Glutamatergic neuron (in vitro differentiated cells): ENCODE results near the gene ZNF683. TPM values are rescaled to one million over a fixed set of nuclear protein-coding genes. Genes with fewer than 3 reads are reported as not detected.
A peak's percentile ranks its signal among the peaks of the same experiment; 100 is the strongest.

Experiments used
- DNase-seq: peaks from one replicate; pipeline ENCODE4 v3.0.0; 2022
- H3K27ac Mint-ChIP-seq: one replicate; pipeline ENCODE4 v1.8.0; 2020; ENCODE audit warnings: mild to moderate bottlenecking, mixed read lengths, inconsistent platforms; ENCODE audit not compliant: unreplicated experiment
- H3K27me3 Mint-ChIP-seq: one replicate; pipeline ENCODE4 v1.8.0; 2020; ENCODE audit warnings: mild to moderate bottlenecking, moderate library complexity, mixed read lengths, inconsistent platforms; ENCODE audit not compliant: unreplicated experiment
- H3K36me3 Mint-ChIP-seq: one replicate; pipeline ENCODE4 v1.8.0; 2020; ENCODE audit warnings: mild to moderate bottlenecking, mixed read lengths, inconsistent platforms; ENCODE audit not compliant: unreplicated experiment
- H3K4me1 Mint-ChIP-seq: one replicate; pipeline ENCODE4 v1.8.0; 2020; ENCODE audit warnings: mild to moderate bottlenecking, low read depth, mixed read lengths, inconsistent platforms; ENCODE audit not compliant: unreplicated experiment
- H3K4me3 Mint-ChIP-seq: one replicate; pipeline ENCODE4 v1.8.0; 2020; ENCODE audit warnings: mild to moderate bottlenecking, mixed read lengths, inconsistent platforms; ENCODE audit not compliant: unreplicated experiment
- H3K9me3 Mint-ChIP-seq: one replicate; pipeline ENCODE4 v1.8.0; 2020; ENCODE audit warnings: mild to moderate bottlenecking, moderate library complexity, mixed read lengths, inconsistent platforms; ENCODE audit not compliant: unreplicated experiment
- total RNA-seq: library from RNA; stranded (reverse); fragmentation: NEBNext Ultra II Directional; extraction: Animal tissue kit (Norgen Biotek cat#: 25700); gene quantifications from one replicate; pipeline ENCODE4 v1.2.1, GENCODE V29; 2021; ENCODE audit not compliant: unreplicated experiment
- TF ChIP-seq, protein P1 (sequence below): fragments of 200-600 bp; sonication (generic); IDR thresholded peaks from one replicate; pipeline ENCODE4 v1.5.0; 2021; ENCODE audit not compliant: partially characterized antibody, unreplicated experiment

ZNF683 gene
- total RNA-seq, 1 donor from 2014 or later: not detected

DNA sequence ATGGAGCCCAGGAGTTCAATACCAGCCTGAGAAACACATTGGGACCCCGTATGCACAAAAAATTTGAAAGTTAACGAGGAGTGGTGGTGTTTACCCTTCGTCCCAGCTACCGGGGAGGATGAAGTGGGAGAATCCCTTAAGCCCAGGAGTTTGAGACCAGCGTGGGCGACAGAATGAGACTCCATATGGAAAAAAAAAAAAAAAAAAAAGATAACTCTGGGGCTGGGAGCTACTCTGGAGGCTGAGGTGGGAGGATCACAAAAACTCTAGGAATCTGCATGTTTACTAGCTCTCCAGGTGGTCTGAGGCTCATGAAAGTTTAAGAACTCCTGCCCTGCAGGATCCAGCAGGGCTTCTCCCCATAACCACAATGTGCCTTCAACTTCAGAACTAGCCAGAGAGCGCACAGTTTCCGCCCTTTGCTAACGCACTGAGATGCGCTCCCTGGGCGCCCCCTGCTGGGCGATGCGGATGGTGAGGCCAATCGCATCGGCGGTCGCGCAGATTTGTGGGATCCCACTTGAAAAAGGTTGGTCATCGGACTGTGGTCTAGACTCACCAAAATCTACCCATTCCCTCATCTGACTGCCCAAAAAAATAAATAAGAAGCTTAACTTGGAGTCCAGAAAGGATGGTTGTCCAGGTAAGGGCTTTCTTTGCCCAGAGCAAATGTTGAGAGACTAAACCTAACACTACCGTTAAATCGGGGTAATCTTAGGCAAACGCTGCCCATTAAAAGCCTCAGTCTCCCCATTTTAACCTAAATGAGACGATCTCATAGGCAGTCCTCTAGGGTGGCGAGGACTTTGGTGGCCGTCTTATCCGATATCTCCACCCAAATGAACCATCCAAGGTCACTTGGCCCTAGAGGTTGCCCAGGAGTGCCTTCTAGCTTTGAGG lies 8.8 kb downstream of the ZNF683 start:
- Mint-ChIP-seq H3K4me1 (peaks cover 7% of the 10 kb centered on the region), H3K4me3 (no peak overlapping the region), H3K9me3 (peaks cover 3% of the 10 kb centered on the region), H3K27me3 (peaks cover 16% of the 10 kb centered on the region), H3K36me3 (no peaks in the 10 kb centered on the region), H3K27ac (no peak overlapping the region)
- TF ChIP-seq, protein P1, sequence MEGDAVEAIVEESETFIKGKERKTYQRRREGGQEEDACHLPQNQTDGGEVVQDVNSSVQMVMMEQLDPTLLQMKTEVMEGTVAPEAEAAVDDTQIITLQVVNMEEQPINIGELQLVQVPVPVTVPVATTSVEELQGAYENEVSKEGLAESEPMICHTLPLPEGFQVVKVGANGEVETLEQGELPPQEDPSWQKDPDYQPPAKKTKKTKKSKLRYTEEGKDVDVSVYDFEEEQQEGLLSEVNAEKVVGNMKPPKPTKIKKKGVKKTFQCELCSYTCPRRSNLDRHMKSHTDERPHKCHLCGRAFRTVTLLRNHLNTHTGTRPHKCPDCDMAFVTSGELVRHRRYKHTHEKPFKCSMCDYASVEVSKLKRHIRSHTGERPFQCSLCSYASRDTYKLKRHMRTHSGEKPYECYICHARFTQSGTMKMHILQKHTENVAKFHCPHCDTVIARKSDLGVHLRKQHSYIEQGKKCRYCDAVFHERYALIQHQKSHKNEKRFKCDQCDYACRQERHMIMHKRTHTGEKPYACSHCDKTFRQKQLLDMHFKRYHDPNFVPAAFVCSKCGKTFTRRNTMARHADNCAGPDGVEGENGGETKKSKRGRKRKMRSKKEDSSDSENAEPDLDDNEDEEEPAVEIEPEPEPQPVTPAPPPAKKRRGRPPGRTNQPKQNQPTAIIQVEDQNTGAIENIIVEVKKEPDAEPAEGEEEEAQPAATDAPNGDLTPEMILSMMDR: peak; percentile 97
- peak; percentile 91 for DNase-seq

DNA sequence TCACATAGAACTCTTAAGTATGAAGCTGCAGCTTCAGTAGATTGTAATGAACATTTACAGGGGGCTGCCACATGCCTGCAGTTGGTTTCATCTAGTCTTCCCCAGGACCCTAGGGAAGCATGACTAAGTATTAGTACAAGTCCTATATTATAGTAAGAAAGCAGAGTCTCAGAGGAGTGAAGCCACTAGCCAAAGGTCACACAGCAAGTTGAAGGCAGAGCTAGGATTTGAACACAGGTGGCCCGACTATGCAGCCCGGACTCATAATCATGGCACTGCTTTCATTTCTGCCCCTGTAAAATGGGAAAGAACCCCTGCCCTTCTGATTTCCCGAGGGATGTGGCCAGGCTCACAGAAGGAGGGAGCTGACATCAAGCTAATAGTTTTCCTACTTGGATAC lies 10.2 kb downstream of the ZNF683 start:
- H3K4me3 Mint-ChIP-seq: no peak overlapping the region
- H3K36me3 Mint-ChIP-seq: no peaks in the 10 kb centered on the region
- H3K27me3 Mint-ChIP-seq: peaks cover 17% of the 10 kb centered on the region
- no peak overlapping the region for H3K27ac Mint-ChIP-seq
- TF ChIP-seq, protein P1: no peak
- DNase-seq: no peak
- peaks cover 7% of the 10 kb centered on the region for H3K4me1 Mint-ChIP-seq
- H3K9me3 Mint-ChIP-seq: peaks cover 3% of the 10 kb centered on the region

DNA sequence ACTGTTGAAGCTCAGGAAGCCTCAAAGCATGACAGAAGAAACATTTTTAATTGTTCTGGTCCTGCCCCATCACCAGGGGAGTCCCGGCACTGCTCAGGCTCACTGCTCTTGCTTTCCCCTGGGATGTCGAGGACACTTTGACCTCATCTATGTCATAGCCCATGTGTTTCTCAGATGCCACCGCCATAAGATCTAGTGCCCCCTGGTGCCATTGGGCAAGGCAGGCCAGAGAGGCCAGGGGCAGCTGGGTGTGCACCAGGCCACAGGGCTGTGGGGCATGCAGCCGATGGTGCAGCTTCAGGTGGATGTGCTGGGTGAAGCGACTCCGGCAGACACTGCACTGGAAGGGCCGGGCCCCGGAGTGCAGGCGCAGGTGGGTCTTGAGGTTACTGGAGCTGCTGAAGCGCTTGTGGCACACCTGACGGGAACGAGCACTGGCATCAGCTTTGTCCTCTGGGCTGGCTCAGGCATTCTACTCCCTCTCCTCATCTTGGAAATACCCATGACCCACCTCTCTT lies 10.9 kb downstream of the ZNF683 start:
- peaks cover 3% of the 10 kb centered on the region for H3K9me3 Mint-ChIP-seq
- H3K36me3 Mint-ChIP-seq: no peaks in the 10 kb centered on the region
- H3K27ac Mint-ChIP-seq: no peak overlapping the region
- no peak for DNase-seq
- H3K4me3 Mint-ChIP-seq: no peak overlapping the region
- peaks cover 7% of the 10 kb centered on the region for H3K4me1 Mint-ChIP-seq
- peaks cover 17% of the 10 kb centered on the region for H3K27me3 Mint-ChIP-seq
- TF ChIP-seq, protein P1: no peak

DNA sequence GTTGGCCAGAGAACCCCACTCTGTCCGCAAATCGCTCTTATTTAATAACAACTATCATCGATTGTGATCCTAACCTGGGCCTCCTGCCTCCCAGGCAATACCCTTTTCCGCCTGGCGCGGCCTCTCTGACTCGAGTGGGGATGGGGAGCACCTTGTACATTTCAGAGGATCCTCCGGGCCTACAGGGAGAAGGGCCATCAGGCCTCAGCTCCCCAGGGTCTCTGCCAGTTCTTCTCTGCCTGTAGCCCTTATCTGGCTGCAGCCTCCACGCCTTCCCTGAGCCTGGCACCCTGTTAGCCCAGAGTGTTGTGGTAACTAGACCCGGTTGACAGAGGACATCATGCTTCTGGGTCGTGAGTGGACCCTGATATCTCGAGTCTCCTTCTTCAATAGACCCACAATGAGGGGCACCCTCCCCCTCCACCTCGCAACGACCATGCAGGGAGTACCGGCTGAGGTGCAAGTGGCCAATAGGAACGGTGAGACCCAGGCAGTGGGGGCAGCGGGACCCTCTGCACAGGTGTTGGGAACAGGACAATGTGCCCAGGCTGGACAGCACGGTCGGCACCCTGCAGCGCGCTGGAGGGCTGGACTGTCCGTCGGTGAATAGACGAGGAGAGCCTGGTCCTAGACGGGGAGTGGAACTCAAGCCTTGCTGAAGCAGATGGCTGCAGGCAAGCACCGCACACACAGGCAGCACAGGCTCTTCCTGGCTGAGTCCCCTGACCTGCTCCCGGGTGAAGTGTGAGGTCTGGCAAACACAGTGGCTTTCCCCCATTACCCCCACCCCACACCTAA lies 11.5 kb downstream of the ZNF683 start:
- H3K4me1 Mint-ChIP-seq: peaks cover 7% of the 10 kb centered on the region
- H3K27me3 Mint-ChIP-seq: peaks cover 17% of the 10 kb centered on the region
- H3K4me3 Mint-ChIP-seq: peak overlapping the region; percentile 65
- peaks cover 3% of the 10 kb centered on the region for H3K9me3 Mint-ChIP-seq
- H3K27ac Mint-ChIP-seq: no peak overlapping the region
- no peak for DNase-seq
- no peaks in the 10 kb centered on the region for H3K36me3 Mint-ChIP-seq
- TF ChIP-seq, protein P1: no peak
